Effector memory CD8-positive, alpha-beta T cell (primary cell): ENCODE results near the gene ELF3.
"Not testable (repeated sequence)": the region's sequence is repeated elsewhere in the genome, so short reads cannot be mapped to it uniquely, and the experiment has no call there.

ENCODE experiments used
- ATAC-seq: fragments of 150-1000 bp; cut with Tn5 transposase; replicated peaks from 2 replicates; pipeline ENCODE4 v1.10.0; 2021; ENCODE audit warnings: mild to moderate bottlenecking, moderate library complexity
- DNase-seq, 3 experiments: peaks; one replicate each; pipeline ENCODE4 v3.0.0; 2021
- H3K27ac Mint-ChIP-seq, 2 donors: one replicate each; pipeline ENCODE4 v1.8.0; 2022; ENCODE audit warnings: mild to moderate bottlenecking in 2 of 2, mixed read lengths in 2 of 2, moderate library complexity in 2 of 2
- H3K27me3 Mint-ChIP-seq, 2 donors: one replicate each; pipeline ENCODE4 v1.8.0; 2022; ENCODE audit warnings: mixed read lengths in 2 of 2
- H3K36me3 Mint-ChIP-seq: one replicate; pipeline ENCODE4 v1.8.0; 2022; ENCODE audit warnings: mild to moderate bottlenecking, moderate library complexity, mixed read lengths; ENCODE audit not compliant: insufficient read depth
- H3K4me1 Mint-ChIP-seq, 2 donors: one replicate each; pipeline ENCODE4 v1.8.0; 2022; ENCODE audit warnings: low read depth in 2 of 2, mixed read lengths in 2 of 2
- H3K4me3 Mint-ChIP-seq, 2 donors: one replicate each; pipeline ENCODE4 v1.8.0; 2022; ENCODE audit warnings: mild to moderate bottlenecking in 2 of 2, mixed read lengths in 2 of 2, moderate library complexity in 2 of 2
- H3K9me3 Mint-ChIP-seq, 2 donors: one replicate each; pipeline ENCODE4 v1.8.0; 2022; ENCODE audit warnings: mixed read lengths in 2 of 2
- total RNA-seq, 9 experiments: gene quantifications; one replicate each; lab custom pipeline; 2026; lab: John Stamatoyannopoulos, UW

The ELF3 gene
- total RNA-seq = 0 to 3.1 (median 0.40) reads per million in 9 experiments

GRCh38 chr1:202010180-202011015 is at the start of gene ELF3:
TSS of gene ELF3 (plus strand) at chr1:202010587. CDS start at chr1:202011137, 550 bp downstream.
- ATAC-seq = no peak
- H3K9me3 Mint-ChIP-seq = no peaks in the 10 kb centered on the region
- H3K4me1 Mint-ChIP-seq = peaks cover 3% of the 10 kb centered on the region in 2 donors
- DNase-seq = no peak
- H3K36me3 Mint-ChIP-seq = peaks cover 13% of the 10 kb centered on the region
- H3K27ac Mint-ChIP-seq = peak within 1 kb of the TSS in 1 of 2 donors; percentile 29
- H3K27me3 Mint-ChIP-seq = no peaks in the 10 kb centered on the region
- H3K4me3 Mint-ChIP-seq = no peak within 1 kb of the TSS

GRCh38 chr1:201962382-201962781 is 48.0 kb upstream of the ELF3 start:
- H3K4me3 Mint-ChIP-seq, DNase-seq, H3K27me3 Mint-ChIP-seq, ATAC-seq, H3K27ac Mint-ChIP-seq, H3K9me3 Mint-ChIP-seq, H3K4me1 Mint-ChIP-seq: not testable (repeated sequence)
- H3K36me3 Mint-ChIP-seq = peaks cover 90% of the 10 kb centered on the region

GRCh38 chr1:201964261-201964660 is 46.1 kb upstream of the ELF3 start:
- H3K27me3 Mint-ChIP-seq = no peaks in the 10 kb centered on the region

GRCh38 chr1:201966171-201966570 is 44.2 kb upstream of the ELF3 start:
- no peak for ATAC-seq
- Mint-ChIP-seq H3K27me3 (no peaks in the 10 kb centered on the region), H3K4me1 (peaks cover 0 to 6% of the 10 kb centered on the region in 2 donors), H3K9me3 (no peaks in the 10 kb centered on the region), H3K27ac (peak overlapping the region in 1 of 2 donors; percentile 57), H3K4me3 (no peak overlapping the region), H3K36me3 (peaks cover 82% of the 10 kb centered on the region)
- no peak for DNase-seq

More at GRCh38 chr1:201964261-201964660, 46.1 kb upstream of the ELF3 start:
- peaks cover 0 to 6% of the 10 kb centered on the region in 2 donors for H3K4me1 Mint-ChIP-seq
- no peak overlapping the region for H3K4me3 Mint-ChIP-seq
- DNase-seq (no peak), ATAC-seq (no peak)
- no peaks in the 10 kb centered on the region for H3K9me3 Mint-ChIP-seq
- peaks cover 87% of the 10 kb centered on the region for H3K36me3 Mint-ChIP-seq
- H3K27ac Mint-ChIP-seq = no peak overlapping the region

GRCh38 chr1:201968202-201968925 is 42.0 kb upstream of the ELF3 start:
- DNase-seq = no peak
- no peak for ATAC-seq
- peaks cover 3 to 6% of the 10 kb centered on the region in 2 donors for H3K4me1 Mint-ChIP-seq
- H3K27ac Mint-ChIP-seq = peak overlapping the region in 1 of 2 donors; percentile 52
- no peaks in the 10 kb centered on the region for H3K9me3 Mint-ChIP-seq
- H3K36me3 Mint-ChIP-seq = peaks cover 60% of the 10 kb centered on the region
- no peaks in the 10 kb centered on the region for H3K27me3 Mint-ChIP-seq
- H3K4me3 Mint-ChIP-seq = no peak overlapping the region

- H3K36me3 Mint-ChIP-seq = peaks cover 40% of the 10 kb centered on the region
- no peak overlapping the region for H3K27ac Mint-ChIP-seq
- ATAC-seq = no peak
- H3K27me3 Mint-ChIP-seq = no peaks in the 10 kb centered on the region
- H3K4me3 Mint-ChIP-seq = no peak overlapping the region
- no peaks in the 10 kb centered on the region for H3K9me3 Mint-ChIP-seq
- H3K4me1 Mint-ChIP-seq = peaks cover 3 to 6% of the 10 kb centered on the region in 2 donors
- no peak for DNase-seq
Measured at GRCh38 chr1:201970334-201971159, 39.8 kb upstream of the ELF3 start.

- H3K27me3 Mint-ChIP-seq = no peaks in the 10 kb centered on the region
- H3K36me3 Mint-ChIP-seq = peaks cover 3% of the 10 kb centered on the region
- ATAC-seq = peak; percentile 77
- H3K27ac Mint-ChIP-seq = peak overlapping the region; percentile 68 to 96
- H3K4me1 Mint-ChIP-seq = peaks cover 20 to 30% of the 10 kb centered on the region in 2 donors
- DNase-seq = peak in 1 of 3 experiments; percentile 44
- H3K4me3 Mint-ChIP-seq = peak overlapping the region; percentile 97 to 98
- H3K9me3 Mint-ChIP-seq = no peaks in the 10 kb centered on the region
Measured at GRCh38 chr1:201982082-201982622, 28.2 kb upstream of the ELF3 start.

GRCh38 chr1:201982623-201983379 is 27.6 kb upstream of the ELF3 start, which contains the start of gene RNPEP:
TSS of gene RNPEP (plus strand) at chr1:201982648. CDS start at chr1:201982667, 19 bp downstream.
- ATAC-seq (peak; percentile 83), DNase-seq (peak; percentile 37 to 52 (median 48))
- Mint-ChIP-seq H3K27me3 (no peaks in the 10 kb centered on the region), H3K27ac (peak within 1 kb of the TSS; percentile 89 to 96), H3K4me1 (peaks cover 20 to 30% of the 10 kb centered on the region in 2 donors), H3K9me3 (no peaks in the 10 kb centered on the region), H3K36me3 (peaks cover 3% of the 10 kb centered on the region), H3K4me3 (peak within 1 kb of the TSS; percentile 97 to 98)

GRCh38 chr1:201983380-201983805 is 27.0 kb upstream of the ELF3 start:
- peaks cover 20 to 30% of the 10 kb centered on the region in 2 donors for H3K4me1 Mint-ChIP-seq

GRCh38 chr1:201984446-201984845 is 25.9 kb upstream of the ELF3 start:
- Mint-ChIP-seq H3K27me3 (no peaks in the 10 kb centered on the region), H3K9me3 (no peaks in the 10 kb centered on the region), H3K4me1 (peaks cover 20 to 30% of the 10 kb centered on the region in 2 donors), H3K4me3 (peak overlapping the region in 1 of 2 donors; percentile 97), H3K36me3 (peaks cover 6% of the 10 kb centered on the region), H3K27ac (peak overlapping the region; percentile 89 to 90)
- DNase-seq (no peak), ATAC-seq (no peak)

More at GRCh38 chr1:201983380-201983805, 27.0 kb upstream of the ELF3 start:
- peak overlapping the region; percentile 90 to 97 for H3K4me3 Mint-ChIP-seq
- ATAC-seq (peak; percentile 16), DNase-seq (peak in 1 of 3 experiments; percentile 4)
- no peaks in the 10 kb centered on the region for H3K9me3 Mint-ChIP-seq
- H3K27me3 Mint-ChIP-seq = no peaks in the 10 kb centered on the region
- H3K27ac Mint-ChIP-seq = peak overlapping the region; percentile 89 to 90
- H3K36me3 Mint-ChIP-seq = peaks cover 3% of the 10 kb centered on the region

- ATAC-seq (no peak), DNase-seq (no peak)
- Mint-ChIP-seq H3K27me3 (no peaks in the 10 kb centered on the region), H3K9me3 (no peaks in the 10 kb centered on the region), H3K4me3 (no peak overlapping the region), H3K27ac (peak overlapping the region in 1 of 2 donors; percentile 23), H3K4me1 (peaks cover 20 to 30% of the 10 kb centered on the region in 2 donors), H3K36me3 (peaks cover 15% of the 10 kb centered on the region)
Measured at GRCh38 chr1:201985355-201985754, 25.0 kb upstream of the ELF3 start.

- H3K4me1 Mint-ChIP-seq = peaks cover 7 to 18% of the 10 kb centered on the region in 2 donors
- H3K27me3 Mint-ChIP-seq = no peaks in the 10 kb centered on the region
- DNase-seq (no peak), ATAC-seq (no peak)
- no peak overlapping the region for H3K27ac Mint-ChIP-seq
- no peaks in the 10 kb centered on the region for H3K9me3 Mint-ChIP-seq
- H3K4me3 Mint-ChIP-seq = no peak overlapping the region
- H3K36me3 Mint-ChIP-seq = peaks cover 26% of the 10 kb centered on the region
Measured at GRCh38 chr1:201988601-201989000, 21.8 kb upstream of the ELF3 start.
